ENCODE data around the gene CLEC16A.

The CLEC16A gene

GRCh38 chr16:11082860-11083388 lies 138.6 kb downstream of the CLEC16A start:
- DNase-seq (ENCODE audit: low read depth in 3 of 3): no peak

DNA sequence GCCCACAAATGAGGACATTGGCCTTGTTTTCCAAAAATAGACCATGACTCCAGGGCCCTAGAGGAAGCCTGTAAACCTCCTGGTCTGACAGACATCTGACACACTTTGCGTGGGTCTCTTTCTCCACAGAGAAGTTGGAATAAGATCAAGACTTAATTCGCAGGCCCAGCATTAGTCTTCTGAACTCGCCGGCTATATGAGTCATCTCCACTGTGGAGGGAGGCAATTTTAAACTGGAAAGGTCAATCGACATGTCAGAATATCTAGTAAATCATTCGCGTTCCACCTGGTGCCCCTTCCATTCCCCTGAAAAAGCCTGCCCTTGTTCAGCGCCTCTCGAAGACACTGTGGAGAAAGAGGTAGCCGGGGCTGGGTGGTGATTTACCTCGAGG lies 140.1 kb downstream of the CLEC16A start:
- DNase-seq (ENCODE audit: low read depth in 3 of 3): no peak

DNA sequence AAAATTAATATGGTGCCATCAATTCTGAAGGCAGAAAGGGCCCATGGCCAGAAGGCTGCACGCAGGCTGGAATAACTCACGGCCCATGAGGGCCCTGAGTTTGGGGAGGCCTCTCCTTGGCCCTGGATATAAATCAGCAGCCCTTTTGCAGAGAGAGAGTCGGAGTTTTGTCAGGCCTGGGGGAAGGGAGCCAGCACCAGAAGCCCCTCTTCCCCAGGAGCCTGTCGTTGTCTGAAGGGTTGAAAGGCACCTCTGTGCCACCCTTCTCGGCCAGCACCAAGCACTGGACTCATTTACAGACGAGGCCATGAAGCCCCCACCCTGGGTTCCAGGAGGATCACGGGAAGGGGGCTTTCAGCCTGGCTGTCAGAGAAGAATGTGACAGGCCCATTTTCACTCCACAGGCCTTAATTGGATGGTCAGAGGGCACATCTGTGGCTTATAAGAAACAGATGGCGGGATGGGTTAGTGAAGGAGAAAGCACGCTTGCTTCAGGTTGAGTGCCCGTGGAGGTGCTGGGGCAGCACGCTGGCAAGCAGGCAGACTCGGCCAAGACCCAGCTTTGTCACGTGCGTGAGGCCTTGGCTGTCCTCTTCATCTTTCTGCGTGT lies 140.6 kb downstream of the CLEC16A start:
- no peak for DNase-seq (ENCODE audit: low read depth in 3 of 3)

GRCh38 chr16:11085916-11086315 lies 141.6 kb downstream of the CLEC16A start:
- DNase-seq (ENCODE audit: low read depth in 3 of 3): no peak

DNA sequence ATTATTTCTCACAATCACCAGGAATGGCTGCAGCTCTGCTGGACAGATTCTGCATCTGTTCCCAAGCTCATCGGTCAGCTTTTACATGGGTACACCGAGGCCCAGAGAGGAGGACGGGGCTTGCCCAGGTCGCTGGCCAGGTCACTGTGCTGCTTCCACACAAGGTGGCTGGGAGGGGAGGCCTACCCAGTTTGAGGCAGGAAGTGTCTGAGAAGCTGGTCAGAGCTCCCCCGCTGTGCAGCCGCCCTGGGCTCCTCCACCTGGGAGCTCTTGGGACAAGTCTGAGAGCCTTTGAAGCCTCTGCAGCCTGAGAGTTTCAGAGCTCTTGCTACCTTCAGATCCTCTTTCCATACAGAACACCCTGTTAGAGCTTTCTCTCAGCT lies 143.3 kb downstream of the CLEC16A start:
- no peak for DNase-seq (ENCODE audit: low read depth in 3 of 3)

DNA sequence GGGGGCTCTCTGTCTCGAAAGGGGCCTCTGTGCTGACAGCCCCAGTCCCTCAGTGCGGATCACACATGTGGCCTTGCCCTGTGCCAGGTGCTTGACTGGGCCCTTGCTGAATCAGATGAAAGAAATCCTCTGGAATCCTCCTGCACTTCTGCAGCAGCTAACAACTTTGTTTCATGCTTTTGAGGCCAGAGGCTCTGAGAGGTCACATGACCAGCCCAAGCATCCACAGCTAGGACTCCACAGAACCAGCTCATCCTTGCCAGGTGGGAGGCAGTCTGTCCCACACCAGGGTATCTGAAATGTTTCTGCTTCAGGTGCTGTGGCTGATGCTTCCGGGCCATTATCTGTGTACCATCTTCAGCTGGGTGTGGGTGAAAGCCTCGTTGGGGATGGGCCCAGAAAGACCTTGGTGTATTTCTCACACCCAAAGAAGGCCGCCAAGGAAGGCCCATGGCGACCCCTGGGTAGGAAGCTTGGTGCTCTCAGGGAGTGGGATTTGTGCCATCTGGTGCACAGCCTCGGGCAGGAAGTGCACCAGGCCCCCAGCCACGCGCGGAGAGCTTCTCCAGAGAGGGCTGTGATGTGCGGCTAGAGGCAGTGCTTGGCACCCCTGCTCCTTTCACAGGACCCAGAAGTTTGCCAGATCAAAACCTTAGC lies 143.8 kb downstream of the CLEC16A start:
- DNase-seq (ENCODE audit: low read depth in 3 of 3): peak in 1 of 3 experiments; percentile 44

DNA sequence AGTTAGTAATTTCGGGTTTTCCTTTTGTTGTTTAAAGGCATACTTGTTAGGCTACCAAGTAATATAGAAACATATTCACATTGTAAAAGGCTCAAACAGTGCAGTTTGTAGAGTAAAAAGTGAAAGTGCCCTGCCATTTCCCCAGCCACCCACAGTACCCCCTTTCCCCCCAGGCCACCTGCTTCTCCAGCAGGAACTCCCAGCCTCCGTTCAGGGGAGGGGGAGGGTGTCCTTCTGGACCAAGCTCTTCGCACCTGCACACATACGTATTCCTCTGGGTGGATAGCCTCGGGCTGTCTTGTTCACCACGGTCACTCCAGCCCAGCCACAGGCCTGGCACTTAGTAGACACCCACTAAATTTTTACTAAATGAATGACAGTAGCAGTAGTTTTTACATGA lies 144.5 kb downstream of the CLEC16A start:
- no peak for DNase-seq (ENCODE audit: low read depth in 3 of 3)

DNA sequence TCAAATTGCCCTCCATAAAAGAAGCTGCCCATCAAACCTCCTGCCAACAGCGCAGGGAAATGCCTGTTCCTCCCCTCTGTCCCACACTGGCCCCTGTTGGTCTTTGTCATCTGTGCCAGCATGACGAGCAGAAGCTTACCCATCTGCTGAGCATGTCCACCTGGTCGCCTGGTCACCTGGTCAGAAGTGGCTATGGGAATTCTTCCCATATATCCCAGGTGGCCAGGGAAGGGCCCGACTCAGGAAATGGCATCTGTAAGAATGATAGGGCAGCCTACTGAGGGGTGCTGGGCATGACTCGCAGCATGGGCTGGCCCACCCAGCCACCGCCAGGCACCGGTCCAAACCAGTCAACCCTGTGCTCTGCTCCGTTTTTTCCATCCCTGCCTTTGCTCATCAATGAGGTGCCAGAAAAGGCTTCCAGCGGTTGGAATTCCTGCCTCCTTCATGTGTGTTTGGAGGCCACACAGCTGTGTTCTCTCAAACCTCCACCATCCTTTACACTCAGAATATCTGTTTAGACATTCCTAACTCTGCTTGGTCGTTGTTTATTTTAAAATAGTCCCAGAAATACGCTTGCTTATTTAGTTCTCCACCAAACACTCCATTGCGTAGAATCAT lies 145.2 kb downstream of the CLEC16A start:
- DNase-seq (ENCODE audit: low read depth in 3 of 3): no peak

GRCh38 chr16:11090232-11090631 lies 145.9 kb downstream of the CLEC16A start:
- DNase-seq (ENCODE audit: low read depth in 3 of 3): no peak

DNA sequence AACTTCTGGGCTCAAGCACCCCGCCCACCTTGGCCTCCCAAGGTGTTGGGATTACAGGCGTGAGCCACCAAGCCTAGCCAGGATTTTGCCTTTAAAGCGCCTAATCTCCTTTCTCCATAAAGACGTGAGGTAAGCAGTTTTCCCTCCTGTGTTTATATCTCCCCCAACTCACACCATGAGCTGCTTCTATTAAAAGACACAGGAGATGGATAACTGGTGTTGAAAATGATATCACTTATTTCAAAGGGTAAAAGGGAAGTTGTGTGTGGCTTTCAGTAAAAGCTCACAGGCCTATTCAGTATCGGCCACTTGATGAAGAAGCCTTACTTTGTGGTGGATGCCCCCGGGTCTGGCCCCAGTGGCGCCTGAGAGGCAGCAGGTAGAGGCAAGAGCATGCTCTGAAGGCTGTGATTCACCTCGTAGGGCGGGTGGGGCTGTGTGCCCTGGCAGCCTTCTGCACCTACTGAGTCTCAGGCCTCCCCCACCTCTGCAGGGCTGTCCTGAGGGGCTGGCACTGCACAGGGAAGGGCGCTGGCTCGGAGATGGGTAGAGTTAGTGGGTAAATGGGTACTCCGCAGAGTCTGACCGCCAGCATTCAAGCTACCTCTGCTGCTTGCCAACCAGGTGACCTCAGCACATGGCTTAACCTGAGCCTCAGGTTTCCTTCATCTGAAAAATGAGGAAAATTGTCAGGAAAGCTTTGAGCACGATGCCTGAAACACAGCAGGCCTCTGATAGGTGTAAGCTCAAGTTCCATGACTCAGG lies 146.8 kb downstream of the CLEC16A start:
- DNase-seq (ENCODE audit: low read depth in 3 of 3): peak in 1 of 3 experiments; percentile 49

GRCh38 chr16:11092788-11093571 lies 148.6 kb downstream of the CLEC16A start:
- no peak for DNase-seq (ENCODE audit: low read depth in 3 of 3)

DNA sequence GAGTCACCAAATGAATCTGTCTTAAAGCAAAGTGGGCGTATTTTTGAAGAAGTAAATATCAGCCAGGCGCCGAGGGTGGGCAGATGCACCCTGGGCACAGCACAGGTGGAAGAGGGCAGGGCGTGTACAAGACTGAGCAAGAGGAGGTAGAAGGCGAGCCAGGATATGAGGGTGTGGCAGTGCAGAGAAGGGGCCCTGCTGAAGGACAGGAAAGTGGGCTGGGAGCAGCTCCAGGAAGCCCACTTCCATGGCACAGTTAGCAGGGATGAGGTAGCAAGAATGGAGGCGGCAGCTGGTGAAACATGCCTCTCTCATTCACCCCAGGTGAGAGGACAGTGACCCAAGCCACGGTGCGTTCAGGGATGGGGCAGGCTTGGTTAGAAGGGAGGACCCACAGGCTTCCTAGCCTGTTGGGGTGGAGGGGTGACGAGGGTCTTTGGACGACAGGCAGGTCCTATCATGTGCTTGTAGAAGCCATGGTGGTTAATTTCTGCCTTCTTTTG lies 149.3 kb downstream of the CLEC16A start:
- DNase-seq (ENCODE audit: low read depth in 3 of 3): no peak

- DNase-seq (ENCODE audit: low read depth in 3 of 3): peak; percentile 42 to 78 (median 49)
Observed at GRCh38 chr16:11094075-11094856, 149.9 kb downstream of the CLEC16A start.

DNA sequence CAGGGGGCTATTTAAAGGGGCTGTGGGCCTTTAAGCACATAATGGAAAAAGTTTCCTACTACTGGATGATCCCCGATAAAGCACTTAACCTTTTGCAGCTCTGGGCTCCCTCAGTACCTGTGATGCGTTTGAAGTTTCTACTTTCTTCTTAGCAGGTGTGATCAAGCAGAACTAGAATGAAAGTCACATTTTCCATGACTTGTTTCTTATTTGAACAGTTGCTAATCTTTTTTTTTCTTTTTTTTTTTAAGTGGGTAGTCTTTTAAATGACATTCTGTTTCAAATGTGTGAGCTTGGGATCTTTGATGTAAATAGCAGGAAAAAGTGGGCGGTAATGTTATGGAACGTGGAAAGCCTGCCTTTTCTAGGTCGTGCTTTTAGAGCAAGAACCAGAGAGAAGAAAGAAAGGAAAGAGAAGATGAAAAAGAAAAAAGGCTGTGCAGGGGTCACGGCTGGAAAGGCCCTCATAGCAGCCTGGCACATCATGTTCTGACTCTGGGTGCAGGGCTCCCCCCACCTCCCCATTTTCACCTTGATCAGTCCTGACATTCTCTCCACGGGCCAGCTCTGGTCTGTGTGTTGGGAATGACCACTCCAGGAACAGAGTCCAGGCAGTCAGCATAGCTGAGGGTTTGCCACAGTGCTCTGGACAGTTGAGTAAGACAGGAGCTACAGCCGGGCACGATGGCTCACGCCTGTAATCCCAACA lies 150.6 kb downstream of the CLEC16A start:
- DNase-seq (ENCODE audit: low read depth in 3 of 3): peak in 1 of 3 experiments; percentile 35

DNA sequence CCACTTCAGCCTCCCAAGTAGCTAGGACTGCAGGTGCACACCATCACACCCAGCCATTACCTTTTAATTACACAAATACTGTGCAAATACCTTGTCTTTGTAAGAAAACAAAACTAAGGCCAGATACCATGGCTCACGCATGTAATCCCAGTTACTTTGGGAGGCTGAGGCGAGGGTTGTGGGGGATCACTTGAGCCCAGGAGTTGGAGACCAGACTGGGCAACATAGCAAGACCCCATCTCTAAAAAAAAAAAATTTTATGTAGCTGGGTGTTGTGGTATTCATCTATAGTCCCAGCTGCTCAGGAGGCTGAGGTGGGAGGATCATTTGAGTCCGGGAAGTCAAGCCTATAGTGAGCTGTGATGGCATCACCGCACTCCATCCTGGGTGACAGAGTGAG lies 151.6 kb downstream of the CLEC16A start:
- no peak for DNase-seq (ENCODE audit: low read depth in 3 of 3)

DNA sequence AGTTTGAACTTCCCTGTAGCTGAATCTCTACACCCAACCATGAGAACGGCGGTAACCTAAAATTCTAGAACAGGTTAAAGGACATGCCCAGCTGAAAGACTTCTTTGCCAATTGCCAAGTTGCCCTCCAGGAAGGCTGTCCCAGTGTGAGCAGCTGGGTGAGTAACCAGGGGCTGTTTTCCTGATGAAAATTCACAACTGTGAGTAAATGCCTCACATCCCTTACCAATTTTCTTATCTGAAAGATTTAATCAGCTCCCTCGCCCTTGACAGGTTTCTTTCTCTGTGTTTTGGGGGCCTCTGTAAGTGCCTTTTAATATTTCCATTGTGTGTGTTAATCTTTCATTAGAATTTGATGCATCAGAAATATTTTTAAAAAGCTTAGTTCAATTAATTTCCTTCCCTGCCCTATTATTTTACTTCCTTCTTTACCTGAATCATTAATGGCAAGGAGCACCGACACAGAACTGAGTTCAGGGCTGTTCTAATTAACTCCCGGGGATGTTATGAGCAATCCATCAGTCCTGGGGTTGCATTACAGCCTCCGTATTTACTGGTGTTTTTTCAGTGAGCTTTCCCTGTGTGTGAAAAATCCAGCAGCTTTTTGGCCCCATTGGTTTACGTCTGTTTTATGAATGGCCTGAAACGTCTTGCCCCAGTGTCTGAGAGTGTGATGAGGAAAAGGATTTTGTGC lies 152.9 kb downstream of the CLEC16A start:
- no peak for DNase-seq (ENCODE audit: low read depth in 3 of 3)

- no peak for DNase-seq (ENCODE audit: low read depth in 3 of 3)
Observed at GRCh38 chr16:11097787-11098167, 153.4 kb downstream of the CLEC16A start.

DNA sequence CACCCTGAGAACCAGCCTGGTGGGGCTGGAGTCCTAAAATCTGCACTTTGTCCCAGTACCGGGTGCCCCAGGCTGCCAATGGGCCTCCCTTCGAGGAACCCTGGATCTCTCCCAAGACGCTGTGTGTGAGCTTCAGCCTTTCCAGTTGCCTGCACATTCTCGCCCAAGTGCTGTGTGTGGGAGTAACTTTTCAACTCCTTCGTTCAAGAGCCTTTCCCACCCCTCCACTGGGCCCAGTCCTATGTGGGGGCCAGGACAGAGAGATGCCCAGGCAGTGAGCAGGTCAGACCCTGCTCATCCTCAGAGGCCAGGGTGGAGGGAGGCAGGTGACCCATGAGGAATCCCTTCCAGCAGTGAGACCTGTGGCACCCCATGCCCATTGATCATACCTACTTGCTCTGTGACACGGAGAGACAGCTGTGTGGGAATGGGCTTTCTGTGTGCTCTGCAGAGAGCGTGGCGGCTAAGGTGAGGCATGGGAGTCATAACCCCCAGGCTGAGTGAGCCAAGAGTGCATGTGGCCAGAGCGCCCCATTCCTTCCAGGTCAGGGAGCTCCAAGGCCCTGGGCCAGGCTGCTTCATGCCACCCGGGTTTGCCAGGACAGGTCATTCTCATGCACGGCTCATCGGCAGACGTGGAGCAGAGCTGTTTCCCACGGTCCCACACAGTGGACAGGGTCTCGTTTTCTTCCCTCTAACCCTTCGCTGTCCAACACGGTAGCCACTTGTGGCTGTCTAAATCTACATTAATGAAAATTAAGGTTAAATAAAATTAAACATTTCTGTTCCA lies 154.4 kb downstream of the CLEC16A start:
- DNase-seq (ENCODE audit: low read depth in 3 of 3): no peak
